AG20443 (cell line): ENCODE data around the gene KCTD6.

Source experiments
- DNase-seq: peaks from one replicate; pipeline ENCODE4 v3.0.0; 2012; ENCODE audit warnings: low spot score, mixed read lengths

Gene KCTD6

DNA sequence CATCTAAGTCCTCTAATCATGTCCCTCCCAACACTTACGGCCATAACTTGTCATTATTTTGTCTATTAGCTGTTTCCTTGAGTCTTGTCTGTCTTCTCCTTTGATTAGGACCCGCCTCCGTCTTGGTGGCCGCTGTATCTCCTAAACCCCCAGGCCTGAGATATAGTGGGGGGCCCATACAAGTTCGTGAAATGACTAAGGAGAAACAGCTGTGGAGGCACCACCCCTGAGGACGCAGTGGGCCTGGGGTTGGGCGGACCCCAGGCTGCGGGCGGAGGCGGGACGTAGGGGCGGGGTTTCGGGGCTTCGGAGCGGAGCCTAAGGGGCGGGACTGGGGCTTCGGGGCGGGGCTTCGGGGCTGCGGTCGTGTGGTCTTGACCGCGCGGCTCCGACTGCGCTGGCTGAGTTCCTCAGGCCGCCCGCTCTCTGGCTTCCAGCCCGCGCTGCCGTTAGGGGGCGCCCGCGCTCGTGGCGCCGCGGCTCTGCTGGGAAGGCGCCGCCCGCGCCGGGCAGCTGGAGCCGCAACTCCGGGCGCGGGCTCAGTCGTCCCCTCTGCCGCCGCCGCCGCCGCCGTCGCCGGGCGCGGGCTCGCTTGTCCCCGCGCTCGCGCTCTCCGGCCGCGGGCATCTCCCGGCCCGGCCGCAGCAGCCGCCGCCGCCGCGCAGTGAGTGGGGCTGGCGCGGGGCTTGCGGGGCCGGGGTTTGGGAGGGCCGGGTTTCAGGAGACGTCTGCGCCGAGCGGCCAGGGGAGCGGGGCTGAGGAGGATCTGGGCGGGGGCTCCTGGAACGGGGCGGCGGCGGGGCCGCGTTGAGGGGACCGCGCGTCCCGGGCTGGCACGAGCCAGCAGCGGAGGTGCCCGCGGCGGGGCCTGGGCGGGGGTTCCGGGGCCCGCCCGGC, at the start of gene KCTD6:
TSS of gene KCTD6 (plus strand) at position 591 of the 897 bp plus-strand sequence. CDS start 6,660 bp downstream, outside the sequence.
- DNase-seq, result peak; percentile 97

DNA sequence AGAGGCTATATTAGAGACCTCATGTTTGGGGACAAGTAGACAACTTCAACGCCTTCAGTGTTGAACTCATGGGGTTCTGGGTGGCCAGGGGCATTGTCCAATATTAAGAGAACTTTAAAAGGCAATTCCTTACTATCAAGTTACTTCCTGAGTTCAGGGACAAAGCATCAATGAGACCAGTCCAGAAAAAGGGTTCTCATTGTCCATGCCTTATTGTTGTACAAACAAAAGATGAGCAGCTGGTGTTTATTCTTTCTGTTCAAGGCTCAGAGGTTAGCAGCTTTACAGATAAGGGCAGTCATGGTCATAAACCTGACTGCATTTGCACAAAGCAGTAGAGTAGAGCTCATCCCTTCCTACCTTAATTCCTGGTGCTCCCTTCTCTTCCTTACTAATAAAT, 39.7 kb upstream of the KCTD6 start:
- DNase-seq, result no peak

GRCh38 chr3:58459160-58459559, 32.7 kb upstream of the KCTD6 start:
- DNase-seq, result no peak

GRCh38 chr3:58462829-58463180, 29.1 kb upstream of the KCTD6 start:
- DNase-seq, result no peak

GRCh38 chr3:58463181-58463941, 28.5 kb upstream of the KCTD6 start:
- peak; percentile 94 for DNase-seq

DNA sequence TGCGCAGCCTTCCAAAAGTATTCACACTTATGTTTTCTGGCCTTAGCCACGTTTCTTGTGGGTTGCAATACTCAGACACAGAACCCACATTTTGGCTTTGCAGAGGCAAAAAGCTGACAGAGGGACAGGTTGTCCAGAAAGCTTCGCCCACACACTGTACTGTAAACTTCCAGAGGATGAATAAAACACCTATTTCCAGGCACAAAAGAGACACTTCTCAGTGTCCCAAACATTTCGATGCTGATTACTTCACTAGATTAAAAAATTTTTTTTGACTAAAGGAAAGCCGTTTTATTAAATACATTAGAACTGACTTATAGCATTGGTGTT, 28.0 kb upstream of the KCTD6 start:
- no peak for DNase-seq

- no peak for DNase-seq
These were observed 27.0 kb upstream of the KCTD6 start for GRCh38 chr3:58464866-58465265.

- DNase-seq, result no peak
These were observed 24.9 kb upstream of the KCTD6 start for GRCh38 chr3:58466899-58467563.

GRCh38 chr3:58469096-58469495, 22.8 kb upstream of the KCTD6 start:
- DNase-seq, result no peak

DNA sequence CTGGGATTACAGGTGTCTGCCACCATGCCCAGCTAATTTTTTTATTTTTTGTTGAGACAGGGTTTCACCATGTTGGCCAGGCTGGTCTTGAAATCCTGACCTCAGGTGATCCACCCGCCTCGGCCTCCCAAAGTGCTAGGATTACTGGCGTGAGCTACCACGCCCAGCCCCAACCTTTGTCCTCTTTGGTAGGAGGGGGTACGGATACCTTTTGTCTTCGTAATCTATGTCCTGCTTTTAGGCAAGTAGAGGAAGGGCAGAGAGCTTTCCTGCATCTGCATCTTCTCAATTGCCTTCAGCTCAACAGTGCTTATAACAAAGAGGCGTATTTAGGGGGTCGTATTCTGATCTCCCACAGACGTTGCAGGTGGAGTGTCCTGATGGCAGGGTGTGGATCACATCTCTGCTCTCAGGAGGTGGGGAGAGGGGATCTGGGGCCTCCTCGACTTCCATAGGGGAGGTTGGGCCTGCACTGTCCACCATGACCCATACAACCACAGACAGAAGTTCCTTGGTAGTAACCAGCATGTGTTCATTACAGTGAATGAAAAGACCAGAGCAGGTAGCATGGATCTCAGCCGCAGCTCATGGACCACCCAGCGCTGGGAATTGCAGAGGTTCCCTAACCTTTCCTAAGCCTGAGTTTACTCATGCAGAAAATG, 21.4 kb upstream of the KCTD6 start:
- no peak for DNase-seq

GRCh38 chr3:58471025-58471887, 20.6 kb upstream of the KCTD6 start:
- DNase-seq, result peak; percentile 88

DNA sequence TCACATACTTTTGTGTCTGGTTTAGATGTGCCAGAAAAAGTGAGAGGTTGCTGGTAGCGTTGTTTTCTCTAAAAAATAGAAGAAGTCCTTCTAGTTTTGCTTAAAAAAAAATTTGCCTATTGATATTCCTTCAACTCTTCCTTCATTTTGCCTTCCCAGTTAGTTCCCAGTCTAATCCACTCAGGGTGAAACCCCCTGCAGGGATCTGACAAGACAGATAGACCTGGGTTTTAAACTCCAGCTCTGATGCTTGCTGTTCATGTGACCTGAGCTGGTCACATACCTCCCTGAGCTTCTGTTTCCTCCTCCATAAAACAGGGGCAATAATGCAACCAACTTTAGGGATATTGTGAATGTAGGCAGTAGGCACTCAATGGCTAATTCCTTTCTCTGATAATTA, 18.6 kb upstream of the KCTD6 start:
- DNase-seq, result no peak

DNA sequence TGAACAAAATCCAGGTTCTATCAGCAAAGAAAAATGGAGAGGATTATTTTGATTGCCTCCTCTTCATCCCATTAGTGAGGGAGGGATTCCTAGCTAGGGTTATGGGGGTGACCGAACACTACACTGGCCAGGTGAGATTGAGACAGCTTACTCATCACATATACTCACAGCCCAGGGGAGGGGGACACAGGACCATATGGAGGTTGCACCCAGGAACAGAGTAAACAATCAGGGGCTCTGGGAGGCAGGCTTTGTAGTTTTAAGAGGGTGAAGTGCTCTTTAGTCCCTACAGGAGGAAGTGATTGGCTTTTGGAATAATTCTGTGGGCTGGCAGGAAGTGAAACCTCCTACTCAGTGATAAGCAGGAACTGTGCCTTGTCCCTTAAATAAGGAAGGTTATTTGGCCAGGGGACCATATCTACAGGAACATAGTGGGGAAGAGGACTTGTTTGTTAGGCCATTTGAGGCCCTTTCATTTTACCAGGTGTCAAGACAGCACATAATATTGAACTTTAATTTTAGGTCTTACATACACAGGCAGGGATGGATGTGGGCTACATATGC, 17.5 kb upstream of the KCTD6 start:
- DNase-seq, result no peak

- no peak for DNase-seq
These were observed 16.8 kb upstream of the KCTD6 start for GRCh38 chr3:58474967-58475578.

GRCh38 chr3:58478781-58479180, 13.1 kb upstream of the KCTD6 start:
- no peak for DNase-seq

- no peak for DNase-seq
These were observed 11.6 kb upstream of the KCTD6 start for GRCh38 chr3:58480309-58480708.

DNA sequence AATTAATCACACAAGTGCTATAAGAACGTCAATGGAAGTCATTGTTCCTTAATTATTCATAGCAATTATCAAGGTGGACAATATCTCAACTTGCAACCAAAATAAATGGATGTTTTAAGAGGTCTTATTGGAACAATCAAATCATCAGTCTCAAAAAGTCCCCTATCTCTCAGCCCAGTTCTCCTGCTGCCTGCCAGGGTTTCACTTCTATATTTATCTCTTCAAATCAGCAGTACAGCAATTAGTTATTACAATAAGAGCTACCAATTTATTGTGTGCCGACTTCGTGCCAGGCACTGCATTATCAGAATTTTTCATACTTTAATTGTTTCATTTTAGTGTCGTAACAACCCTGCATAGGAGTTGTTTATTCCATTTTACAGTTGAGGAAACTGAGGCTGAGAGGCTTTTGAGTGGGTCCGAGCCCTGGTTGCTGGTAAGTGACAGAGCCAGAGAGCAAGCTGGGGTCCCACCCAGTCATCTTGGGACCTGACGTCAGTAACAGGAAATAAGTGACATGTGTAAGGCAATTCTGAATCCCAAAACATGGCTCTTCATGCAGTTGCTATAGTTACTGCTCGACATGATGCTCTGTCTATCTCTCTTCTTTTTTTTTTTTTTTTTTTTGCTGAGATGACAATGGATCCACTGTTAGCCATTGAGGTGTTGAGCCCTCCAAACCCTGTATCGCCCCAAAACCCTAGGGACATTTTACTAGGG, 8.8 kb upstream of the KCTD6 start:
- DNase-seq, result no peak

- no peak for DNase-seq
These were observed 7.7 kb upstream of the KCTD6 start for GRCh38 chr3:58484045-58484721.

- DNase-seq, result no peak
These were observed 7.2 kb upstream of the KCTD6 start for GRCh38 chr3:58484722-58485069.
